ENCODE measurements around the gene ARSK. TPM values are rescaled to one million over a fixed set of nuclear protein-coding genes. Genes with fewer than 3 reads are reported as not detected.

ARSK gene
- total RNA-seq, 1 experiment from 2014 or later = 8.5 TPM

- H3K36me3 Mint-ChIP-seq (ENCODE audit: insufficient read depth in 1 of 3, low read depth in 3 of 3) = peaks cover 16 to 30% (median 20%) of the 10 kb centered on the region in 3 experiments
- H3K4me3 Mint-ChIP-seq = no peak overlapping the region
- no peaks in the 10 kb centered on the region for H3K79me2 ChIP-seq (ENCODE audit: insufficient read depth, low read length)
- no peak overlapping the region for H3K18ac ChIP-seq (ENCODE audit: insufficient read length, low read depth, low read length)
- no peak overlapping the region for H3K56ac ChIP-seq (ENCODE audit: insufficient read length, low read depth, low read length)
- H2AFZ ChIP-seq (ENCODE audit: low read length) = no peak overlapping the region
- no peak overlapping the region for H4K5ac ChIP-seq (ENCODE audit: insufficient read length, low read depth, low read length)
- no peak overlapping the region for H4K91ac ChIP-seq (ENCODE audit: insufficient read length, low read depth, low read length)
- H2BK15ac ChIP-seq (ENCODE audit: low read depth, low read length) = no peak overlapping the region
- H2BK20ac ChIP-seq (ENCODE audit: low read depth, low read length, poor library complexity, severe bottlenecking) = no peak overlapping the region
- peaks cover 0 to 6% of the 10 kb centered on the region in 2 experiments; a peak in 1 of 4 replicates for H3K4me1 Mint-ChIP-seq
- no peak overlapping the region for H3K23ac ChIP-seq (ENCODE audit: insufficient read length, low read depth, low read length)
- no peak overlapping the region for H3T11ph ChIP-seq (ENCODE audit: low read length)
- no peak overlapping the region for H2BK120ac ChIP-seq (ENCODE audit: low read depth, low read length, poor library complexity, severe bottlenecking)
- TF ChIP-seq, protein P1, sequence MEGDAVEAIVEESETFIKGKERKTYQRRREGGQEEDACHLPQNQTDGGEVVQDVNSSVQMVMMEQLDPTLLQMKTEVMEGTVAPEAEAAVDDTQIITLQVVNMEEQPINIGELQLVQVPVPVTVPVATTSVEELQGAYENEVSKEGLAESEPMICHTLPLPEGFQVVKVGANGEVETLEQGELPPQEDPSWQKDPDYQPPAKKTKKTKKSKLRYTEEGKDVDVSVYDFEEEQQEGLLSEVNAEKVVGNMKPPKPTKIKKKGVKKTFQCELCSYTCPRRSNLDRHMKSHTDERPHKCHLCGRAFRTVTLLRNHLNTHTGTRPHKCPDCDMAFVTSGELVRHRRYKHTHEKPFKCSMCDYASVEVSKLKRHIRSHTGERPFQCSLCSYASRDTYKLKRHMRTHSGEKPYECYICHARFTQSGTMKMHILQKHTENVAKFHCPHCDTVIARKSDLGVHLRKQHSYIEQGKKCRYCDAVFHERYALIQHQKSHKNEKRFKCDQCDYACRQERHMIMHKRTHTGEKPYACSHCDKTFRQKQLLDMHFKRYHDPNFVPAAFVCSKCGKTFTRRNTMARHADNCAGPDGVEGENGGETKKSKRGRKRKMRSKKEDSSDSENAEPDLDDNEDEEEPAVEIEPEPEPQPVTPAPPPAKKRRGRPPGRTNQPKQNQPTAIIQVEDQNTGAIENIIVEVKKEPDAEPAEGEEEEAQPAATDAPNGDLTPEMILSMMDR (conservative IDR thresholded peaks at IDR 0.05) = no peak
- H3K23me2 ChIP-seq (ENCODE audit: insufficient read length, low read depth, low read length, poor library complexity, severe bottlenecking) = no peaks in the 10 kb centered on the region
- no peak overlapping the region for H2BK12ac ChIP-seq (ENCODE audit: insufficient read length, low read depth, low read length)
- no peak overlapping the region for H4K8ac ChIP-seq (replicated peaks; ENCODE audit: insufficient read length, low read depth, low read length)
- no peaks in the 10 kb centered on the region for H3K79me1 ChIP-seq (ENCODE audit: insufficient read depth, low read depth, low read length, poor library complexity, severe bottlenecking)
- no peaks in the 10 kb centered on the region for H3K27me3 ChIP-seq (ENCODE audit: insufficient read depth, low read length)
- H3K27ac Mint-ChIP-seq = no peak overlapping the region
- no peak for DNase-seq
- peaks cover 3% of the 10 kb centered on the region; the same call in 1 of the 2 replicates for H3K27me3 Mint-ChIP-seq (ENCODE audit: low read depth)
- no peaks in the 10 kb centered on the region for H4K20me1 ChIP-seq (ENCODE audit: control insufficient read depth, insufficient read depth, insufficient read length)
- H3K14ac ChIP-seq (ENCODE audit: insufficient read depth, low read length) = no peak overlapping the region
- WGBS (ENCODE audit: extremely low coverage, insufficient read length, low lambda C conversion rate) = no CpG with 5 or more reads among the region's 2 CpGs
- no peaks in the 10 kb centered on the region for H3K4me1 ChIP-seq (ENCODE audit: insufficient read depth, low read length)
- H2AK5ac ChIP-seq (ENCODE audit: insufficient read length, low read length) = no peak overlapping the region
- peaks cover 26 to 28% of the 10 kb centered on the region in 2 experiments for H3K9me3 Mint-ChIP-seq
- no peak overlapping the region for H3K27ac ChIP-seq (ENCODE audit: insufficient read length, low read depth, low read length)
- no peak overlapping the region for H3K4ac ChIP-seq (ENCODE audit: low read depth, low read length)
- H3K9ac ChIP-seq (ENCODE audit: extremely low read depth, insufficient read length, low read length) = no peak overlapping the region
- H3K4me2 ChIP-seq (ENCODE audit: insufficient read depth, insufficient read length, low read length) = no peak overlapping the region
- peaks cover 20% of the 10 kb centered on the region for H3K9me3 ChIP-seq (ENCODE audit: control insufficient read depth, low read depth, low read length)
- H2BK5ac ChIP-seq (ENCODE audit: insufficient read length, low read length) = no peak overlapping the region
Observed at GRCh38 chr5:95631255-95631958, 76.5 kb downstream of the ARSK start.

All from H9 (cell line).